ENCODE data around the gene SNRK.
A peak's percentile ranks its signal among the peaks of the same experiment; 100 is the strongest.

The SNRK gene

GRCh38 chr3:43268636-43269035 is 17.7 kb upstream of the SNRK start:
- DNase-seq (ENCODE audit: low spot score), result no peak

- DNase-seq (ENCODE audit: low spot score), result no peak
Measured at GRCh38 chr3:43270078-43270477, 16.3 kb upstream of the SNRK start.

- DNase-seq (ENCODE audit: low spot score), result no peak
Measured at GRCh38 chr3:43273416-43273815, 12.9 kb upstream of the SNRK start.

GRCh38 chr3:43279082-43279481 is 7.3 kb upstream of the SNRK start:
- DNase-seq (ENCODE audit: low spot score), result no peak

- DNase-seq (ENCODE audit: low spot score), result no peak
Measured at GRCh38 chr3:43279532-43279931, 6.8 kb upstream of the SNRK start.

GRCh38 chr3:43281020-43281419 is 5.3 kb upstream of the SNRK start:
- no peak for DNase-seq (ENCODE audit: low spot score)

GRCh38 chr3:43284171-43284570 is 2.2 kb upstream of the SNRK start:
- DNase-seq (ENCODE audit: low spot score), result no peak

- no peak for DNase-seq (ENCODE audit: low spot score)
Measured at GRCh38 chr3:43285644-43286043, 696 bp upstream of the SNRK start.

GRCh38 chr3:43286841-43287499 is 630 bp downstream of the SNRK start:
- no peak for DNase-seq (ENCODE audit: low spot score)

GRCh38 chr3:43287500-43287873 is 1.1 kb downstream of the SNRK start:
- no peak for DNase-seq (ENCODE audit: low spot score)

GRCh38 chr3:43288366-43288765 is 2.0 kb downstream of the SNRK start:
- peak; percentile 45 for DNase-seq (ENCODE audit: low spot score)

- DNase-seq (ENCODE audit: low spot score), result no peak
Measured at GRCh38 chr3:43288850-43289249, 2.5 kb downstream of the SNRK start.

- DNase-seq (ENCODE audit: low spot score), result no peak
Measured at GRCh38 chr3:43289401-43289800, 3.1 kb downstream of the SNRK start.

GRCh38 chr3:43289841-43290470 is 3.6 kb downstream of the SNRK start:
- no peak for DNase-seq (ENCODE audit: low spot score)

GRCh38 chr3:43290956-43291355 is 4.6 kb downstream of the SNRK start:
- DNase-seq (ENCODE audit: low spot score), result peak; percentile 34

GRCh38 chr3:43291546-43291945 is 5.2 kb downstream of the SNRK start:
- no peak for DNase-seq (ENCODE audit: low spot score)

- DNase-seq (ENCODE audit: low spot score), result no peak
Measured at GRCh38 chr3:43294975-43295374, 8.6 kb downstream of the SNRK start.

GRCh38 chr3:43296565-43296964 is 10.2 kb downstream of the SNRK start:
- peak; percentile 62 for DNase-seq (ENCODE audit: low spot score)

- no peak for DNase-seq (ENCODE audit: low spot score)
Measured at GRCh38 chr3:43298292-43298691, 12.0 kb downstream of the SNRK start.

GRCh38 chr3:43298761-43299160 is 12.4 kb downstream of the SNRK start:
- DNase-seq (ENCODE audit: low spot score), result no peak

GRCh38 chr3:43302116-43302880 is 16.0 kb downstream of the SNRK start:
- no peak for DNase-seq (ENCODE audit: low spot score)

GRCh38 chr3:43304126-43304525 is 17.8 kb downstream of the SNRK start:
- no peak for DNase-seq (ENCODE audit: low spot score)

GRCh38 chr3:43307226-43307625 is 20.9 kb downstream of the SNRK start:
- DNase-seq (ENCODE audit: low spot score), result no peak

All from activated CD4-positive, alpha-beta T cell treated with anti-CD3 and anti-CD28 coated beads, Interleukin-2, Interleukin-4, amounts not matched to agents 100 ng/mL and 50 ng/mL, durations not matched to agents 16 hours and 8 hours (primary cell).